K562 (cell line): ENCODE measurements around the gene FTL. TPM values are rescaled to one million over a fixed set of nuclear protein-coding genes. Genes with fewer than 3 reads are reported as not detected.
A peak's percentile ranks its signal among the peaks of the same experiment; 100 is the strongest.

Source experiments
- AFF1 ChIP-seq, 2 experiments: fragments of 450-650 bp; IDR thresholded peaks; 2 replicates each; pipeline ENCODE4 v1.6.1; 2018; ENCODE audit warnings: mild to moderate bottlenecking in 2 of 2, low read depth in 1 of 2; ENCODE audit not compliant: partially characterized antibody in 2 of 2
- CBX8 ChIP-seq: fragments of 200-600 bp; sonication (generic); IDR thresholded peaks from 2 replicates; pipeline ENCODE4 v1.6.1; 2012; ENCODE audit warnings: borderline replicate concordance, mixed run types, low read depth, mild to moderate bottlenecking, moderate library complexity, mixed read lengths, low read length, control low read depth, inconsistent platforms; ENCODE audit not compliant: poor library complexity, severe bottlenecking; ENCODE audit errors: extremely low read depth
- E4F1 ChIP-seq: fragments of 250-450 bp; sonication (Bioruptor Pico); IDR thresholded peaks from 2 replicates; pipeline ENCODE4 v1.5.0; 2021; ENCODE audit warnings: mild to moderate bottlenecking, borderline replicate concordance
- PBX2 ChIP-seq, 2 experiments: IDR thresholded peaks in 1 of 2; conservative IDR thresholded peaks in 1 of 2; 2 replicates each; pipeline ENCODE4 v1.6.1; 2016; ENCODE audit warnings: low read depth in 2 of 2, mild to moderate bottlenecking in 1 of 2, missing compliant biosample characterization in 1 of 2, missing genetic modification characterization in 1 of 2, moderate library complexity in 1 of 2
- ZBTB5 ChIP-seq: fragments of 450-650 bp; IDR thresholded peaks from 2 replicates; pipeline ENCODE4 v1.6.1; 2017; ENCODE audit warnings: antibody characterized with exemption
- ZMIZ1 ChIP-seq, 2 experiments: fragments of 150-350 bp in 1 of 2; IDR thresholded peaks; 2 replicates each; pipeline ENCODE4 v1.6.1; 2012 to 2016; ENCODE audit warnings: low read depth in 2 of 2, low read length in 2 of 2, mild to moderate bottlenecking in 1 of 2, moderate library complexity in 1 of 2
- ZNF184 ChIP-seq: sonication (generic); formaldehyde crosslinking; IDR thresholded peaks from 2 replicates; pipeline ENCODE4 v1.5.0; 2020; ENCODE audit warnings: missing genetic modification reagents
- polyA plus RNA-seq, 8 experiments: library from polyadenylated mRNA; depleted of rRNA in 4 of 8; stranded (reverse) in 5 of 8; unstranded in 3 of 8; fragments of >200 nt; fragmentation: Nextera tagmentation in 2 of 8; fragmentation: Illumina TruSeq in 1 of 8; extraction: Ambion mirVana in 2 of 8; extraction: Trizol in 1 of 8; gene quantifications; 2 replicates each; pipeline versions ENCODE4 v1.2.1 to v1.2.3, GENCODE V29; 2011 to 2014; ENCODE audit warnings: inconsistent platforms in 1 of 8, missing spikeins in 1 of 8
- total RNA-seq, 7 experiments: library from RNA; depleted of rRNA in 6 of 7; stranded (reverse); fragments of >200 nt in 6 of 7; fragmentation: Illumina TruSeq in 2 of 7; extraction: Trizol in 2 of 7; gene quantifications; 2 replicates each; pipeline versions ENCODE4 v1.2.1 to v1.2.3, GENCODE V29; 2011 to 2021; ENCODE audit warnings: low replicate concordance in 1 of 7

The FTL gene
- total and polyA plus RNA-seq, 9 of the 15 experiments (the other 6 are each of a cell fraction or from before 2014, with no cell fraction given), result 1,231 to 27,415 (median 3,965) TPM

GRCh38 chr19:48962029-48962848 is 2.9 kb upstream of the FTL start (continued):
- TF ChIP-seq E4F1 (CRISPR knock-in tag) (no peak), ZNF184 (CRISPR knock-in tag) (no peak), ZBTB5 (peak; percentile 22; the same call in 1 of the 2 replicates), ZMIZ1 (IDR thresholded peaks at IDR 0.05; ENCODE audit: low read depth in 2 of 2, low read length in 2 of 2) (no peak), CBX8 (no peak), AFF1 (IDR thresholded peaks at IDR 0.05; ENCODE audit: low read depth in 1 of 2, partially characterized antibody in 2 of 2) (peak in 1 of 2 experiments; percentile 78), PBX2 (CRISPR knock-in tag; IDR thresholded peaks at IDR 0.05; ENCODE audit: low read depth) (no peak), PBX2 (tag; conservative IDR thresholded peaks at IDR 0.05; ENCODE audit: low read depth) (0 out of 2 replicates have a peak, but pooled peaks have one; percentile 22)
